Stimulated activated CD4-positive, alpha-beta T cell treated with anti-CD3 and anti-CD28 coated beads, TNF-alpha, amount 100 ng/mL, for 24 hours (primary cell): ENCODE data around the gene CYP4F22.
A peak's percentile ranks its signal among the peaks of the same experiment; 100 is the strongest.
"Not testable (repeated sequence)": the region's sequence is repeated elsewhere in the genome, so short reads cannot be mapped to it uniquely, and the experiment has no call there.

Experiments
- DNase-seq, 3 experiments: peaks; one replicate each; pipeline ENCODE4 v3.0.0-alpha.2; 2020; ENCODE audit warnings: low read depth in 3 of 3

Gene CYP4F22

GRCh38 chr19:15570420-15570819, 62.1 kb downstream of the CYP4F22 start:
- no peak for DNase-seq

DNA sequence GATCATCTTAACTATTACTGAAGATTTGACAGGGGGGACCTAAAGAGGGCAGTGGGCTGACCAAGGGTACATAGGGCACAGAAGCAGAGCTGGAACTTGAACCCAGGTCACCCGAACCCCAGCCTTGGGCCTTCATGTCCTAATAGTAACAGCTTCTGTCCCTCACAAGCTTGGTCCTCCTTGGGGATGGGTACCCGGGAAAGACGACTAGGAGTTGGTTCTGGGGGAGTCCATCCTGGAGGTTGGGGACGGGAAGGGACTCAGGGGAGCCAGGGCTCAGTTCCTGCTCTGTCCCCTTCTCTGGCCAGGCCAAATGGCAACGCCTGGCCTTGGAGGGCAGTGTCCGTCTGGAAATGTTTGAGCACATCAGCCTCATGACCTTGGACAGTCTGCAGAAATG, 67.1 kb downstream of the CYP4F22 start:
- DNase-seq = no peak

DNA sequence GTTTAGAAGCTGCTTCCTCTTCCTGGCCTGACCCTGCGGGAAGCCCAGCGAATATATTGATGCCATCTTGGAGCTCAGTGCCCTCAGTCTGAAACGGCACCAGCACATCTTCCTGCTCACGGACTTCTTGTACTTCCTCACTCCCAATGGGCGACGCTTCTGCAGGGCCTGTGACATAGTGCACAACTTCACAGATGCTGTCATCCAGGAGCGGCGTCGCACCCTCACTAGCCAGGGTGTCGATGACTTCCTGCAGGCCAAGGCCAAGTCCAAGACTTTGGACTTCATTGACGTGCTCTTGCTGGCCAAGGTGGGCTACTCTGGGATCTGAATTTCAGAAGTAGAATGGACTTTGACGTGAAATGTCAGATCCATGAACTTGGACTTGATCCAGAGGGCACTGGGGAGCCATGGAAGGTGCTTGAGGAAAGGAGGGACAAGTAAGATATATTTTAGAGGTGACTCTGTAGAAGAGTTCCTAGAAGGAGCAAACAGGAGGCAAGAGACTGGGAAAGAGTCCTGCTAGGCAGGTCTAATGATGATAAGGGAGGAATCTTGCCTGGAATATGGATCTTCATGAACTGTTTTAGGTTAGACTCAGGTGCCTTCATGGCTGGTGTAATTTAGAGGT, 68.3 kb downstream of the CYP4F22 start:
- no peak for DNase-seq

DNA sequence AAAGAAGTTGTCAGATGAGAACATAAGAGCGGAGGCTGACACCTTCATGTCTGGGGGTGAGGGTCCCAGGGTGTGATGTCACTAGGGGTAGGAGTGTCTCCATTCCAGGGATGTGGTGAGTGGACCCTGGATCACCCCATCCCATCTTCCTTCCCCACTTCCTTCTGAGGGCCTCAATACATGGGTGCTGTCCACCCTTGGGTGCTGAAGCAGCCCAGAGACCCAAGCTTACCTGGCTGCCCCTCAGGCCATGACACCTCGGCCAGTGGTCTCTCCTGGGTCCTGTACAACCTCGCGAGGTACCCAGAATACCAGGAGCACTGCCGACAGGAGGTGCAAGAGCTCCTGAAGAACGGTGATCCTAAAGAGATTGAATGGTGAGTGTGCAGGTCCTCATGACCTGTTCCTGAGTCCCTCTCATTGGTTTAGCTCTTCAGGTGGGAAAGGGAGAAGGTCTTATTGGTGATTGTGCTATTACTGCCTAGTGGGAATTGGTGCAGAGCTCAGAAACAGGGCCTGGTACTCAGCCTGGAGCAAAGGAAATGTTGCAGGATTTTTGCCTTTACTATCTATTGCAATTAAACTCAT, 69.0 kb downstream of the CYP4F22 start:
- no peak for DNase-seq

DNA sequence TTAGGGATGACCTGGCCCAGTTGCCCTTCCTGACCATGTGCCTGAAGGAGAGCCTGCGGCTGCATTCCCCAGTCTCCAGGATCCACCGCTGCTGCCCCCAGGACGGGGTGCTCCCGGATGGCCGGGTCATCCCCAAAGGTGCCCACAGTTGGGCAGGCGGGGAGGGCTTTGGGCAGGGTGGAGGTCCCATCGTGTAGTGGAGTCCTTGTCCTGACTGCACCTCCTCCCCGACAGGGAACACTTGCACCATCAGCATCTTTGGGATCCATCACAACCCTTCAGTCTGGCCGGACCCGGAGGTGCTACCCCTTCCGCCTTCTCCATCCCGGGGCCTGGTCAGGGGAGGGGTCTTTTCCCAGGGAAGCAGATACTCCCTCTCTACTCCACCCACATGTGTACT, 75.0 kb downstream of the CYP4F22 start:
- no peak for DNase-seq

DNA sequence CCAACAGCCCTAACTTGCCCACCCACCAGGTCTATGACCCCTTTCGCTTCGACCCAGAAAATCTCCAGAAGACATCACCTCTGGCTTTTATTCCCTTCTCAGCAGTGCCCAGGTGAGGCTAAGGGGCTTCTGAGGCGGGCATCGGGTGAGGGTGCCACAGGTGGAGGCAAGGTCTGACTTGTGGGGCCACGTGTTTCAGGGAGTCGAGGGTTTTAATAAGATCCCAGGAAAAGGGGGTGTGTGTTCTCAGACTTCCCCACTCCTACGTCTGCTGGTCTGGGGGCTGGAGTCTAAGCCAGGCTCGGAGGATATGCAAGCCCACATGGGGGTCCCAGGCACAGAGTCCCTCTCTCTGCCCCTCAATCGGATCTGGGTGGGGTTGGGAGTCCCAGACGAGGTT, 75.8 kb downstream of the CYP4F22 start:
- no peak for DNase-seq

DNA sequence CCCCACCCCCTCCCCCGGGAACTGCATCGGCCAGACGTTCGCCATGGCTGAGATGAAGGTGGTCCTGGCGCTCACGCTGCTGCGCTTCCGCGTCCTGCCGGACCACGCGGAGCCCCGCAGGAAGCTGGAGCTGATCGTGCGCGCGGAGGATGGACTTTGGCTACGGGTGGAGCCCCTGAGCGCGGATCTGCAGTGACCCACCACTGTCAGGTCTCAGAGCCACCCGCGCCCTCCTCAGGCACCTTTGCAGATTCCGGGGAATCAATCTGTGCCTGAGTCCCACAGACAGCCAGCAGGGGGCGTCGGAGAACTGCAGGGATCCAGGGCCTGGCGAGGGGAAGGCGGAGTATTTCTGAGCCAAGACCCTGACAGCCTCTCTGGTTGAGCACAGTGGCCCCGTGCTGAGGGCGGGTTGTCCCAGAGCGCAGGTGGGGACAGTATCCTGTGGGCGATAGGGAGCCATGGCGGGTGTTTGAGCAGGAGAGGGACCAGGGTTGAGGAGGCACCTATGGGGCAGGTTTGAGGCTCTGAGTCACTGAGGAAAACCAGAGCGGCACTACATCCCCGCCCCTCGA, 76.3 kb downstream of the CYP4F22 start:
- peak; percentile 61 to 84 (median 75) for DNase-seq

DNA sequence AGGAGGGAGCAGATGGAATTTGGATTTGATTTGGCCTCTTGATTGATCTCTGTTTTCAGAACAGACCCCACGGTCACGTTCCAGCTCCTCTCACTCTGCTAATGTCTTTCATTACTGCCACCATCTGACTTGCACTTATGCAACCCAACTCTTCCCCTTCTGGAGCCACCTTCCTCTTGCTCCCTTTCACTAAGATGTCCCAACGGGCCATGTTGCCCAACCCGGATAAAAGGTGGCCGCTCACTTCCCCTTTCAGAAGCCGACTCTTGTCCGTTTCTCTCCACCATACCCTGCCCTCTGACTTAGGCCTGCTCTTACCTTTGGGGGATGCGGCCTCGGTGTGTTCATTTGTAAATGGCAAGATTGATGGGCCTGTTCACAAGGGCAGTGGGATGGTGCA, 79.3 kb downstream of the CYP4F22 start:
- DNase-seq = no peak

DNA sequence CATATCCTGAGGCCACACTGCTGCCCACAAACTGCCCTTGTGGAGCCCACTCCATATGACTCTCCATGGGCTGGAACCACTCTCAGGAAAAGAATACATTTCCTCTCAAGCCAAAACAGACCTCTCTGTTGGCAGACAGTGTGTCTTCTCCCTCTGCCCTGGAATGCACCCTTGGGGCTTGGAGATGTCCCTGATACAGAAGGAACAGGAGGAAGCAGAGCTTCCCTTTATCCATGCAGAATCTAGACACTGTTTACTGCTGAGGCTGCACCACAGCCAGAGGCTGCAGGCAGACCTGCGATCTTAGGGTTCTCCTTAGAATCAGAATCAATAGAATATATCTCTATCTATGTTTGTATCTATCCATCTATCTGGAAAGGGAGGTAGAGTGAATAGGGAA, 79.9 kb downstream of the CYP4F22 start:
- no peak for DNase-seq

DNA sequence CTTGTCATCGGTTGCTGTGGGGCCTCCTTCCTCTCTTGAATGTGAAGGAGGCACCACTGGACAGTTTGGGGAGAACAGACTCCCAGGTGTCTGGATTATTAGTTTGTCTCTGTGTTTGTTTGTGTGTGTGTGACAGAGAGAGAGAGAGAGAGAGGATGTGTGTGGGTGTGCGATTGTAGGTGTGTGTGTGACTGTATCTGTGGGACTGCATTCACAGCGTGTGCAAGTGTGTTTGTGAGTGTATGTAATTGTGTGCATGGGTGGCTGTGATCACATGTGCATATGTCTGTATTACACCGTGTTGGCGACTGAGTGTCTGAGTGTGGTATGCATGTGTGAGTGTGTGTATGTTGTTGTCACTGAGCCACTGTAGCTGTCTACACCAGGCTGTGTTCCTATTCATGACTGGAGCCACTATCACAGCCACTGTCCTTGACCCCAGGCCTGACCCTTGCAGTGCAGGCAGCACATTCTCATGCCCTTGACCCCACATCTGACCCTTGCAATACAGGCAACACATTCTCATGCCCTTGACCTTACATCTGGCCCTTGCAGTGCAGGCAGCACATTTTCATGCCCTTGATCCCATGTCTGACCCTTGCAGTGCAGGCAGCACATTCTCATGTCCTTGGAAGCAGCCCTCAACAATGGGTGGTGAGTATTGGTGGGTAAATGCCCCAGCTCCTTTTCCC, 81.6 kb downstream of the CYP4F22 start:
- DNase-seq = no peak

GRCh38 chr19:15591796-15592195, 83.5 kb downstream of the CYP4F22 start:
- no peak for DNase-seq

DNA sequence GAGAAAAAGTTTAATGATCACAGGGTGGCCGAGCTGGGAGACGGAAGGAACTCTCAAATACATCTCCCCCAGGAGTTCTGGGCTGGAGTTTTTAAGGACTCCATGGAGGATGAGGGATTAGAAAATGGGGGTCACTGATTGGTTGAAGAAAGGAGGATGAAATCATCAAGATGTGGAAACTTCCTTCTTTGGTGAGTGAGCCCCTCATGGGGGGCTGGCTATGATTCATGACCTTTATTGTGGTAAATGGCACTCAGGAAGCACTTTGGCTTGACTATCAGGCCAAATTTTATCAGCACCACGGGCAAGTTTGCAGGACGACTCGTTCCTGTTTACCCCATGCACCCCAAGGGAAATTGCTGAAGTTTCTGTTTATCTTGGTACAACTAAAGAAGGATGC, 84.2 kb downstream of the CYP4F22 start:
- not testable (repeated sequence) for DNase-seq

- not testable (repeated sequence) for DNase-seq
These were observed 85.4 kb downstream of the CYP4F22 start for GRCh38 chr19:15593766-15594165.

GRCh38 chr19:15595069-15595468, 86.7 kb downstream of the CYP4F22 start:
- no peak for DNase-seq
